GM18858 (cell line): ENCODE results near the gene ESRRA.

Experiments used
- ATAC-seq: cut with Tn5 transposase; IDR thresholded peaks from one replicate; pipeline ENCODE4 v1.9.1; 2021; ENCODE audit not compliant: unreplicated experiment

ESRRA gene

GRCh38 chr11:64327375-64327774 is 22.1 kb downstream of the ESRRA start:
- ATAC-seq: no peak

GRCh38 chr11:64327993-64328392 is 22.7 kb downstream of the ESRRA start:
- ATAC-seq: no peak

- ATAC-seq: no peak
Observed at GRCh38 chr11:64330888-64331287, 25.6 kb downstream of the ESRRA start.

GRCh38 chr11:64331569-64332371 is 26.4 kb downstream of the ESRRA start:
- no peak for ATAC-seq

GRCh38 chr11:64333556-64333955 is 28.2 kb downstream of the ESRRA start:
- no peak for ATAC-seq

DNA sequence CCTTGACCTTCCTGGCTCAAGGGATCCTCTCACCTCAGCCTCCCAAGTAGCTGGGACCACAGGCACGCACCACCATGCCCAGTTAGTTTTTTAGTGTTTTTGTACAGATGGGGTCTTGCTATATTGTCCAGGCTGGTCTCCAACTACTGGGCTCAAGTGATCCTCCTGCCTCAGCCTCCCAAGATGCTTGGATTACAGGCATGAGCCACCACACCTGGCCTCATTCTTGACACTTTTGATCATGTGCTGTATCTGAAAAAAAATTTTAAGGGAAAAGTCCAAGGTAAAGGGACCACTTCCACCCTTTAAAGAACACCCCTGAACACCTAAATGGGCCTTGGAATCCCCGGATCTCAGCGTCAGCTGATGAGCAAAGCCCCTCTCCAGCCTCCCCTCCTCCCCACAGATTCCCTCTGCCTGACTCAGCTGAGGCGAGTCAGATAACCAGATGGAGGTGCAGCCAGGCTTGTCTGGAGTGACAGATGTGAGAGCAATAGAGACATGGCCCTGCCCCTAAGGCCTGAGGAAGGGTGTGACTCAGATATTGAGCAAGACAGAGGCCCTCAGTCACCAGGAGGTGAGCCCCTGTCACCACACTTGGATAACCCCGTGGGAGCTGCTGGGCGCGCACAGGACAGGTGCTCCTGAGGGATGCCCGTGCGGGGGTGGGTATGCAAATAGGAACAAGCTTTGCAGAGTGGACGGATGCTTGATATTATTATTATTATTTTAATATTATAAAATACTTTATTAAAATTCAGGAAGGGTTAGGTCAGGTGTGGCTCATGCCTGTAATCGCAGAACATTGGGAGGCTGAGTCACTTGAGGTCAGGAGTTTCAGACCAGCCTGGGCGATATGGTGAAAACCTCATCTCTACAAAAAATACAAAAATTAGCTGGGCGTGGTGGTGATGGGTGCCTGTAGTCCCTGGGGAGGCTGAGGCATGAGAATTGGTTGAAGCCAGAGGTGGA is 29.7 kb downstream of the ESRRA start:
- ATAC-seq: peak; percentile 70

DNA sequence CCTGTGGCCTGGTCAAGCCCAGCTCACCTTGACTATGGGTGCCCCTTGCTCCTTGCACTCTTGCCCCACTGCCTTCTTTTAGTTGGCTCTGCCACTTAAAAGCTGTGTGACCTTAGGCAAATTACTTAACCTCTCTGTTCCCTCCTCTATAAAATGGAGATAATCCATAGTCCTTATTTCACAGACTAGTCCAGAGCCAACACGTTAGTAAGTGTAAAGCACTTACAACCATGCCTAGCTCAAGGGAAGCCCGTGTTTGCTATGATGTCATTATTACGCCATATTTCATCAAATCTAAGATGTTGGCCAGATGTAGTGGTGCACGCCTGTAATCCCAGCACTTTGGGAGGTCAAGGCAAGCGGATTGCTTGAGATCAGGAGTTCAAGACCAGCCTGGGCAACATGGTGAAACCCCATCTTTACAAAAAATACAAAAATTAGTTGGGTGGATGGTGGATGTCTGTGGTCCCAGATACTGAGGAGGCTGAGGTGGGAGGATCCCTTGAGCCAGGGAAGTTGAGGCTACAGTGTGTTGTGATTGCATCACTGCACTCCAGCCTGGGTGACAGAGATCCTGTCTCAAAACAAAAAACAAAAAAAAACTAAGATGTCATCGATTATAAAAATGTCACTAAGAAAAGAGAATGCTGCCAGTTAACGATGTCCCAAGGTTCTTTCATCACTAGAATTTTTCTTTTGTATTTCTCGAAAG is 32.4 kb downstream of the ESRRA start:
- no peak for ATAC-seq

DNA sequence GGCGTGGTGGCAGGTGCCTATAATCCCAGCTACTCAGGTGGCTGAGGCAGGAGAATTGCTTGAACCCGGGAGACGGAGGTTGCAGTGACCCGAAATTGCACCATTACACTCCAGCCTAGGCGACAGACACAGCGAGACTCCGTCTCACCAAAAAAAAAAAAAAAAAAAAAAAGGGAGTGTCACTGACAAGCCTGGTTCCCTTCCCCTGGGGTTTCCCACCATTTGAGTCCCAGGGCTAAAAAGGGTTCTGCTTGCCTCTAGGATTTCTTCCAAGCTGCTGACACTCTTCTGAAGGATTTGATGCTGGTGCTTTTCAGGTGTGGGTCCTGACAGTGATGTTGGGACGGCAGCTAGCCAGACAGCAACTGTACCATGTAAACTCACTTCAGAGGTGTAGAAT is 33.4 kb downstream of the ESRRA start:
- ATAC-seq: no peak

- ATAC-seq: no peak
Observed at GRCh38 chr11:64339286-64339685, 34.0 kb downstream of the ESRRA start.

DNA sequence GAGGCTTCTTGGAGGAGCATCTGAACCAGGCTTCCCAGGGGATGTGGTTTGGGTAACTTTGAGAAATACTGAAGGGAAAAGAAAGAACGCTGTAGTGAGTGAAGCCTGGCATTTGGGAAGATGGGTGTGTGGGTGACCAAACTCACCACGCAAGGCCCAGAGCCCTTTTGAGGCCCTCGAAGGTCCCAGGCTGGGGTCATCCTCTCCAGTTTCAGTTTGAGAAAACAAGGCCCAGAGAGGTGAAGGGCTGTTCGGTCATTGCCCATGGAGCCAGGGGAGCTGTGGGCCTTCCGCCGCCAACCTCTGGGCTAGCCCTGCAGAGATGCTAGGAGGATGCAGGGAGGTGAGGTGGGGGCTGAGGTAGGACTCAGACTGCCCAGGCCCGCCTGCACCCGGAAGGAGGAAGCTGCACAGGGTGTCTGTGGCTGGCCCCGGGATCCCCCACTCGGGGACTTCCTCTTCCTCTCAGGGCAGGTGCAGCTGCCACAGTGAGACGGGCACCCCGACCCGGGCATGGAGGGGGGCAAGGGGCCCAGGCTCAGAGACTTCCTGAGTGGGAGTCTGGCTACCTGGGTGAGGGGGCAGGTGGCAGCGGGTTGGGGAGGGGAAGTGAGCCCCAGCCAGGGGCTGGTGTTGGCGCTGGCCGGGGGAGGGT is 34.6 kb downstream of the ESRRA start, which contains the start of gene CCDC88B:
Gene CCDC88B (plus strand): TSS at position 451 of the 655 bp plus-strand sequence. CDS start 63 bp downstream, at position 514.
- no peak for ATAC-seq

DNA sequence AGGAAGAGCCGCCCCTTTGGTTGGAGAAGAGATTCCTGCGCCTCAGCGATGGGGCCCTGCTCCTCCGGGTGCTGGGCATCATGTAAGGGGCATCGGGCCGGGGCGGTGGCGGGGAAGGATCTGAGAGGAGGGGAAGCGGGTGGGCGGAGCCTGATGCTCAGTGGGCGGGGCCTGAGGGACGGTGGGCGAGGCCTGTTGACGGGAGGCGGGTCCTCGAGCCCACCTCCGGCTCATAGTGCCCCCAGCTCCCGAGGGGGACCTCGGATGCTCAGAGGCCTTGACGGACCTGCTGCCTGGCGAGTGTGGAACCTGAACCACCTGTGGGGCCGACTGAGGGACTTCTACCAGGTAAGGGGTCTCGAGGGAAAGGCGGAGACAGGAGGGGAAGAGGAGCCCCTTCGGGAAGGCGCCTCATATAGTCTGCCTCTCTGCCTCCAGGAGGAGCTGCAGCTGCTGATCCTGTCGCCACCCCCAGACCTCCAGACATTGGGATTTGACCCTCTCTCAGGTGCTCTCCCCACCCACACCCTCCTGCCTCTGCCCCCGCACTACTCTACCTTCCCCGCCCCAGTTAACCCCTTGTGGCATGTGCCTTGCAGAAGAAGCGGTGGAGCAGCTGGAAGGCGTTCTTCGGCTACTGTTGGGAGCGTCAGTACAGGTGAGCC is 35.5 kb downstream of the ESRRA start:
- ATAC-seq: no peak

- no peak for ATAC-seq
Observed at GRCh38 chr11:64341429-64341828, 36.1 kb downstream of the ESRRA start.

DNA sequence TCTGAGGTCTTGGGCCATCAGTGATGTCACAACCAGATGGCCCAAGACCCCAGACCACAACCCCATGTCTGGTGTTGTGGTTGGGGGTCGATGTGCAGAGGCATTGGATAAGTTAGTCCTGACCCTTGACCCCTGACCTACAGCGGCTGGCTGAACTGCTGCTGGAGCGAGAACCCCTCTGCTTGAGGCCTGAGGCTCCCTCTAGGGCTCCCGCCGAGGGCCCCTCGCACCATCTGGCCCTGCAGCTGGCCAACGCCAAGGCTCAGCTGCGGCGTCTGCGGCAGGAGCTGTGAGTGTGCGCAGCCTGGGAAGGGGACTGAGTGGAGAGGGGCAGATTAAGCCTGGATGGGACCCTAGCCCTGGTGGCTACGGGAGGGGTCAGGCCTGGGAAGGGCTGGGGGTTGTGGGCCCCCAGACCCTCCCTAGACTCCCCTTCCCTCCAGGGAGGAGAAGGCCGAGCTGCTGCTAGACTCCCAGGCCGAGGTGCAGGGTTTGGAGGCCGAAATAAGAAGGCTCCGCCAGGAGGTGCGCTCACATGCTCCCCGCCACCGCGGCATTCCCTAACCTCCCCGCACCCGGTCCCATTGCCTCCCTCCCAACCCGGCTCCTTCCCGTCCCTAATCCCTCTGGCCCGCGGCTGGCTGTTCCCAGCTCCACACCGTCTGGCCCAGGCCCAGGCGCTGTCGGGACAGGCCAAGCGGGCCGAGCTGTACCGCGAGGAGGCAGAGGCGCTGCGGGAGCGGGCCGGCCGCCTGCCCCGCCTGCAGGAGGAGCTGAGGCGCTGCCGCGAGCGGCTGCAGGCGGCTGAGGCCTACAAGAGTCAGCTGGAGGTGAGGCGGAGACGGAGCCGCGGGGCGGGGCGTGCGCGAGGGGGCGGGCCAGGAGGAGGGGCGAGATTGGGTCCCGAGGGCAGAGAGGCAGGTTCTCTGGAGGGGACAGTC is 36.8 kb downstream of the ESRRA start:
- ATAC-seq: no peak

DNA sequence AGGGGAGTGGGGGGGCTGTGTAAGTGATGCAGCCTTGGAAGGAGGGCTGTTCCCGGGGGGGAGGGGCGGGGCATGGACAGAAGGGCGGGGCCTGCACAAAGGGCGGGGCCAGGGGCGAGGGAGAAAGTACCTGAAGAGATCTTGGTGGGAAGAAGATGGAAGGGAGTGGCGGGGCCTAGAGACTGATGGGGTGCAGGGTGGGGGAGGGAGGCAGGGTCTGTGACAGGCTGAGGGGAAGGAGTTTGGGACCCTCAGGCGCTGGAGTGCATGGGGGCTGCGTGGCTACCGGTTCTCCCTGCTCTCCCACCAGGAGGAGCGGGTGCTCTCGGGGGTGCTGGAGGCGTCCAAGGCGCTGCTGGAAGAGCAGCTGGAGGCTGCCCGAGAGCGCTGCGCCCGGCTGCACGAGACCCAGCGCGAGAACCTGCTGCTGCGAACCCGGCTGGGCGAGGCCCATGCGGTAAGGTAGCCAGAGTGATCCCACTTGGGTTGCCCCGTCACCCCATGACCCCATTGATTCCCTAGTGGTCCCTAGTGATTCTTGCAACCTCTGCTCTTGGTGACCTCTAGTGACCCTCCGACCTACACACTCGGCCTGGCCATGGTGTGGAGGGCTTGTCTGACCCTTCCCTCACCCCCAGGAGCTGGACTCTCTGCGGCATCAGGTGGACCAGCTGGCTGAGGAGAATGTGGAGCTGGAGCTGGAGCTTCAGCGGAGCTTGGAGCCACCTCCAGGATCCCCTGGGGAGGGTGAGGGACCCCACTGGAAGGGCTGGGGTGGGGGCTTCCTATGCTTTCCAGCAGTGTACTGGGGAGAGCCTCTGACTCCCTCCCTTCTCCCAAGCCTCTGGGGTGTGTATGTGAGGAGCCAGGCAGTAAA is 37.8 kb downstream of the ESRRA start:
- ATAC-seq: no peak

GRCh38 chr11:64343767-64344559 is 38.6 kb downstream of the ESRRA start:
- no peak for ATAC-seq

- no peak for ATAC-seq
Observed at GRCh38 chr11:64344787-64345186, 39.5 kb downstream of the ESRRA start.

- no peak for ATAC-seq
Observed at GRCh38 chr11:64347193-64347867, 42.0 kb downstream of the ESRRA start.
